GDM1 (cell line): Measurements from ENCODE around the gene AANAT.
A peak's percentile ranks its signal among the peaks of the same experiment; 100 is the strongest.

ENCODE experiments used
- DNase-seq: peaks from one replicate; lab custom pipeline; 2025; lab: John Stamatoyannopoulos, UW

AANAT gene

GRCh38 chr17:76490112-76490710 is 22.8 kb downstream of the AANAT start:
- no peak for DNase-seq

GRCh38 chr17:76491271-76492122 is 24.1 kb downstream of the AANAT start:
- no peak for DNase-seq

GRCh38 chr17:76492123-76492988 is 25.0 kb downstream of the AANAT start:
- no peak for DNase-seq

- peak; percentile 79 for DNase-seq
Measured at GRCh38 chr17:76492989-76493501, 25.6 kb downstream of the AANAT start.

GRCh38 chr17:76493505-76494167 is 26.2 kb downstream of the AANAT start:
- DNase-seq = no peak

GRCh38 chr17:76495663-76496400 is 28.4 kb downstream of the AANAT start:
- no peak for DNase-seq

- no peak for DNase-seq
Measured at GRCh38 chr17:76496464-76496863, 29.1 kb downstream of the AANAT start.

GRCh38 chr17:76497699-76497978 is 30.2 kb downstream of the AANAT start:
- DNase-seq = no peak

- DNase-seq = no peak
Measured at GRCh38 chr17:76497979-76498875, 30.8 kb downstream of the AANAT start.

- no peak for DNase-seq
Measured at GRCh38 chr17:76498876-76499251, 31.5 kb downstream of the AANAT start.

GRCh38 chr17:76499267-76499667 is 31.9 kb downstream of the AANAT start:
- no peak for DNase-seq

- DNase-seq = no peak
Measured at GRCh38 chr17:76500074-76500746, 32.8 kb downstream of the AANAT start.

- DNase-seq = no peak
Measured at GRCh38 chr17:76500747-76501017, 33.3 kb downstream of the AANAT start.

- peak; percentile 53 for DNase-seq
Measured at GRCh38 chr17:76501018-76501826, 33.8 kb downstream of the AANAT start, which contains the start of gene RHBDF2. TSS of gene RHBDF2 (minus strand) at chr17:76501423. CDS start at chr17:76481524, 19,899 bp downstream.

GRCh38 chr17:76501827-76502307 is 34.5 kb downstream of the AANAT start:
- no peak for DNase-seq

GRCh38 chr17:76502341-76503211 is 35.2 kb downstream of the AANAT start:
- no peak for DNase-seq

GRCh38 chr17:76504117-76504516 is 36.7 kb downstream of the AANAT start:
- DNase-seq = no peak
